RWPE2 (cell line): Measurements from ENCODE around the gene LINGO1.

ENCODE experiments used
- ATAC-seq: fragments of 200-7000 bp; cut with Tn5 transposase; 3 replicates; pipeline ENCODE4 v1.9.1; 2021; ENCODE audit warnings: low read depth
- DNase-seq: peaks from one replicate; pipeline ENCODE4 v3.0.0-alpha.2; 2020; ENCODE audit warnings: low spot score
- H3K27ac ChIP-seq: fragments of 450-650 bp; 2 replicates; pipeline ENCODE4 v1.5.1; 2017; ENCODE audit warnings: mild to moderate bottlenecking; ENCODE audit not compliant: poor library complexity, severe bottlenecking
- H3K27me3 ChIP-seq: fragments of 250-450 bp; sonication (Bioruptor Pico); 2 replicates; pipeline ENCODE4 v1.5.1; 2021; ENCODE audit warnings: mild to moderate bottlenecking, moderate library complexity; ENCODE audit not compliant: insufficient read depth, poor library complexity, severe bottlenecking
- H3K36me3 ChIP-seq: fragments of 250-450 bp; sonication (Bioruptor Pico); 2 replicates; pipeline ENCODE4 v1.5.1; 2020; ENCODE audit warnings: low read depth, mild to moderate bottlenecking, moderate library complexity
- H3K4me1 ChIP-seq: fragments of 250-450 bp; sonication (Bioruptor Pico); 2 replicates; pipeline ENCODE4 v1.5.1; 2021; ENCODE audit warnings: mild to moderate bottlenecking, moderate library complexity; ENCODE audit not compliant: insufficient read depth, poor library complexity, severe bottlenecking
- H3K4me3 ChIP-seq: fragments of 250-450 bp; sonication (Bioruptor Pico); 2 replicates; pipeline ENCODE4 v1.5.1; 2021; ENCODE audit warnings: mild to moderate bottlenecking, moderate library complexity; ENCODE audit not compliant: severe bottlenecking
- H3K9me3 ChIP-seq: fragments of 250-450 bp; sonication (Bioruptor Pico); 2 replicates; pipeline ENCODE4 v1.5.1; 2021; ENCODE audit warnings: mild to moderate bottlenecking, moderate library complexity; ENCODE audit not compliant: severe bottlenecking
- TF ChIP-seq, protein P1 (sequence below): fragments of 450-650 bp; IDR thresholded peaks from one replicate; pipeline ENCODE4 v1.5.1; 2017; ENCODE audit warnings: mild to moderate bottlenecking, moderate library complexity; ENCODE audit not compliant: poor library complexity, severe bottlenecking

The LINGO1 gene

DNA sequence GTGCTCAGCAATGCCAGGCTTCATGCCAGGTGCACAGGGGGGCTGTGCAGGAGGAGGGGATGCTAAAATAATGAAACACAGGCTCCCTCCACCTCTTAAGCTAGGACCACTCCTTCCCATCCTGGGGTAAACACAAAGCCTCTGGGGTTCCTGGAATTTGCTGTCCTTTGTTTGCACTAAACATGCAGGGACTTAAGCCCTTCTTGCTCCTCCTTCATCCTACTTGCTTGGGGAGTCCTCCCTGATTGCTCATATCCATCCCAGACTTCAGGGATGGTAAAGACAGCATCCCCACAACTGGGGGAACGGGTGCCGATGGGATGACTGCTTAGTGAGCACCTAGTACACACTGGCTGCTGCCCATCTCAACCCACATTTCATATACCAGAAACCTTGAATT is 5.1 kb downstream of the LINGO1 start:
- DNase-seq: no peak
- Histone ChIP-seq H3K4me1 (no peaks in the 10 kb centered on the region), H3K36me3 (no peaks in the 10 kb centered on the region), H3K9me3 (no peaks in the 10 kb centered on the region), H3K27me3 (peaks cover 32% of the 10 kb centered on the region), H3K4me3 (no peak overlapping the region), H3K27ac (no peak overlapping the region)
- TF ChIP-seq, protein P1, sequence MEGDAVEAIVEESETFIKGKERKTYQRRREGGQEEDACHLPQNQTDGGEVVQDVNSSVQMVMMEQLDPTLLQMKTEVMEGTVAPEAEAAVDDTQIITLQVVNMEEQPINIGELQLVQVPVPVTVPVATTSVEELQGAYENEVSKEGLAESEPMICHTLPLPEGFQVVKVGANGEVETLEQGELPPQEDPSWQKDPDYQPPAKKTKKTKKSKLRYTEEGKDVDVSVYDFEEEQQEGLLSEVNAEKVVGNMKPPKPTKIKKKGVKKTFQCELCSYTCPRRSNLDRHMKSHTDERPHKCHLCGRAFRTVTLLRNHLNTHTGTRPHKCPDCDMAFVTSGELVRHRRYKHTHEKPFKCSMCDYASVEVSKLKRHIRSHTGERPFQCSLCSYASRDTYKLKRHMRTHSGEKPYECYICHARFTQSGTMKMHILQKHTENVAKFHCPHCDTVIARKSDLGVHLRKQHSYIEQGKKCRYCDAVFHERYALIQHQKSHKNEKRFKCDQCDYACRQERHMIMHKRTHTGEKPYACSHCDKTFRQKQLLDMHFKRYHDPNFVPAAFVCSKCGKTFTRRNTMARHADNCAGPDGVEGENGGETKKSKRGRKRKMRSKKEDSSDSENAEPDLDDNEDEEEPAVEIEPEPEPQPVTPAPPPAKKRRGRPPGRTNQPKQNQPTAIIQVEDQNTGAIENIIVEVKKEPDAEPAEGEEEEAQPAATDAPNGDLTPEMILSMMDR: no peak
- no peak for ATAC-seq

DNA sequence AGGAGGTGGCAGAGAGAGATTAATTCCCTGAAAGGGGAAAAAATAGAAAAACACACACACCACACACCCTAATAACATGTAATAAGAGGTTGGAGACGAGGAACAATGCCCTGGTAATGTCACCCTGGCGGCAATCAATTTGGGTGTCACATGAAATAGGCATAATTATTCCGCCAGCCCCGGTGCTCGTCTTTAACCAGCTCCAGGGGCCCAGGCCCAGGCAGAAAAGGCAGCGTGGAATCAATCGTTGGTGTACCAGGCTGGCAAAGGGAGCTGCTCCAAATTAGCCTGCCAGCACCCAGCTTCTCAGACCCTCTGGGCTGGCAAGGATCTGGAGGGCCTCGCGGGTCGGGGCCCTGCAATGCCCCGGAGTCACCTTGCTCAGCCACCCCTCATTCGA is 5.6 kb downstream of the LINGO1 start:
- Histone ChIP-seq H3K27me3 (peaks cover 31% of the 10 kb centered on the region), H3K4me3 (no peak overlapping the region), H3K27ac (no peak overlapping the region), H3K4me1 (no peaks in the 10 kb centered on the region), H3K36me3 (no peaks in the 10 kb centered on the region), H3K9me3 (no peaks in the 10 kb centered on the region)
- DNase-seq (no peak), ATAC-seq (no peak)
- TF ChIP-seq, protein P1: no peak

DNA sequence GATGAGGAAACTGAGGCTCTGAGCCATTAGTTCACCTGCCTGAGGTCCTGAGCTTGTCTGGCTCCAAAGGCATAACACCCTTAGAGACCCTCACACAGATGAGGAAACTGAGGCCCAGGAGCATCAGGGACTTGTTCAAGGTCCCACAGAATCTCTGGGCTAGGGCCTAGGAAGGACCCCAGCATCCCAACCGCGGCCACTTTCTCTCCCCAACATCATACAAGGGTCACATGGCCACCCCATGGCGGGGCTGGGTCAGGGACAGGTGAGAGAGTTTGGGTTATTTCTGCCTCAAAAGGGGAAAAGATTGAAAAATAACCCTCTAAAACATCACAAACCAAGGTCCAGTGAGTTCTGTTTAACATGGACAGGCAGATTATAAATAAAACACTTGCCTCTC is 6.7 kb downstream of the LINGO1 start:
- DNase-seq (no peak), ATAC-seq (no peak)
- TF ChIP-seq, protein P1: no peak
- Histone ChIP-seq H3K36me3 (no peaks in the 10 kb centered on the region), H3K9me3 (no peaks in the 10 kb centered on the region), H3K27me3 (peaks cover 20% of the 10 kb centered on the region), H3K4me1 (no peaks in the 10 kb centered on the region), H3K4me3 (no peak overlapping the region), H3K27ac (no peak overlapping the region)

DNA sequence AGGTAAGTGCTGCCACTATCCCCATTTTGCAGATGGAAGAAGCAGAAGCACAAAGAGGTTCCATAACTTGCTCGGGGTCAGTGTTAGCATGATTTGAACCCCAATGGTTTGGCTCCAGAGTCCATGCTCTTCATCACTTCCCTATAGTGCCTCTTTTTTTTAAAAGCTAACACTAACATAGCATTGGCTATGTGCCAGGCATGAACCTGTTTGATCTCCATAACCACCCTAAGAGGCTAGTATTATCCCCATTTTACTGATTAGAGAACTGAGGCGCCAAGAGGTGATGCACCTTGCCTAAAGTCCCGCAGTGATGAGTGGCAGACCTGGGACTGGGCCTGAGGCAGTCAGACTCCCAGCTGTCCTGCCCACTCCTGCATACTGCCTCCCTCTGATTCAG is 7.3 kb downstream of the LINGO1 start:
- TF ChIP-seq, protein P1: no peak

DNA sequence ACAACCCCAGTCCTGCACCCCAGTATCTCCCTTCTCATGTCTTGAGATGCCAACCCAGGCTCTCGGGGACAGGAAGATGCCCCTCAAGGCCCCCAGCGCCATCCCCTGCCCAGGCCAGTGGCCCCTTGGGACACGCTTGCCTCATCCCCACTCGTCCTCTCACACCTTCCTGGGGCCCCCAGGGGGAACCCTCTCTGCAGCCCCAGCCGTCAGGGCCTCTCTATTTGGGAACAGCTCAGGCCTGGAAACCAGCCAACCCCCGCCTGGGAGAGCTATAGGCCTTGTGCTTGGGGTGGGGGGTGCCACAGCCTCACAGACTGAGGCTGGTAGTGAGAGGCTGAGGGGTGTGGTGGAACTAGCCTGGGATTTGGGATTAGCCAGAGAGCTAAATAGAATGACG is 7.8 kb downstream of the LINGO1 start:
- TF ChIP-seq, protein P1: no peak
- Histone ChIP-seq H3K27ac (no peak overlapping the region), H3K4me3 (no peak overlapping the region), H3K4me1 (no peaks in the 10 kb centered on the region), H3K36me3 (no peaks in the 10 kb centered on the region), H3K27me3 (peaks cover 9% of the 10 kb centered on the region), H3K9me3 (no peaks in the 10 kb centered on the region)
- ATAC-seq (no peak), DNase-seq (no peak)

More for the DNA sequence above, 7.3 kb downstream of the LINGO1 start:
- Histone ChIP-seq H3K9me3 (no peaks in the 10 kb centered on the region), H3K36me3 (no peaks in the 10 kb centered on the region), H3K4me1 (no peaks in the 10 kb centered on the region), H3K4me3 (no peak overlapping the region), H3K27me3 (peaks cover 14% of the 10 kb centered on the region), H3K27ac (no peak overlapping the region)
- DNase-seq (no peak), ATAC-seq (no peak)
